HL-60 (cell line): ENCODE data around the gene EBF4.

Experiments
- CTCF ChIP-seq: IDR thresholded peaks from one replicate; pipeline ENCODE4 v1.5.1; 2011; ENCODE audit warnings: low read length, control low read depth, inconsistent platforms; ENCODE audit not compliant: insufficient read depth
- GABPA ChIP-seq: IDR thresholded peaks from 2 replicates; pipeline ENCODE4 v1.6.1; 2012; ENCODE audit warnings: low read depth
- POLR2AphosphoS5 ChIP-seq: IDR thresholded peaks from 2 replicates; pipeline ENCODE4 v1.6.1; 2012; ENCODE audit warnings: low read depth
- REST ChIP-seq: IDR thresholded peaks from 2 replicates; pipeline ENCODE4 v1.6.1; 2012; ENCODE audit warnings: low read depth; ENCODE audit not compliant: insufficient replicate concordance

- TF ChIP-seq REST (no peak), CTCF (no peak), GABPA (no peak), POLR2AphosphoS5 (no peak)
These were observed 48.1 kb downstream of the EBF4 start for GRCh38 chr20:2740702-2741101.
